Panc1 (cell line): ENCODE measurements around the gene ZNF862.

Experiments used
- CTCF ChIP-seq: fragments of 450-650 bp; IDR thresholded peaks from 2 replicates; pipeline ENCODE4 v1.5.1; 2017; ENCODE audit warnings: mild to moderate bottlenecking
- POLR2AphosphoS5 ChIP-seq: IDR thresholded peaks from 2 replicates; pipeline ENCODE4 v1.6.1; 2012; ENCODE audit warnings: mild to moderate bottlenecking, low read depth, low read length, moderate library complexity
- SIN3A ChIP-seq: IDR thresholded peaks from 2 replicates; pipeline ENCODE4 v1.6.1; 2012; ENCODE audit warnings: low read depth, mild to moderate bottlenecking, low read length, moderate library complexity, borderline replicate concordance; ENCODE audit not compliant: insufficient read depth

GRCh38 chr7:149819961-149820340, 18.2 kb upstream of the ZNF862 start:
- TF ChIP-seq CTCF = no peak
- no peak for TF ChIP-seq POLR2AphosphoS5
- no peak for TF ChIP-seq SIN3A
